Lung microvascular endothelial cell (primary cell): ENCODE results near the gene TMEM143. TPM values are rescaled to one million over a fixed set of nuclear protein-coding genes. Genes with fewer than 3 reads are reported as not detected.
"Not testable (repeated sequence)": the region's sequence is repeated elsewhere in the genome, so short reads cannot be mapped to it uniquely, and the experiment has no call there.

Experiments
- DNase-seq, 2 donors: peaks; one replicate each; pipeline versions ENCODE4 v3.0.0 to v3.0.0-alpha.2; 2010; ENCODE audit warnings: low read depth in 2 of 2
- total RNA-seq: library from RNA; depleted of rRNA; stranded (reverse); fragments of >200 nt; gene quantifications from 2 replicates; pipeline ENCODE4 v1.2.1, GENCODE V29; 2014

Gene TMEM143
- total RNA-seq, 1 donor from 2014 or later = 2.0 TPM

GRCh38 chr19:48330012-48330681, 33.6 kb downstream of the TMEM143 start:
- DNase-seq = peak; percentile 41 to 91

- peak in 1 of 2 donors; percentile 50 for DNase-seq
Observed at GRCh38 chr19:48329167-48329891, 34.4 kb downstream of the TMEM143 start.

DNA sequence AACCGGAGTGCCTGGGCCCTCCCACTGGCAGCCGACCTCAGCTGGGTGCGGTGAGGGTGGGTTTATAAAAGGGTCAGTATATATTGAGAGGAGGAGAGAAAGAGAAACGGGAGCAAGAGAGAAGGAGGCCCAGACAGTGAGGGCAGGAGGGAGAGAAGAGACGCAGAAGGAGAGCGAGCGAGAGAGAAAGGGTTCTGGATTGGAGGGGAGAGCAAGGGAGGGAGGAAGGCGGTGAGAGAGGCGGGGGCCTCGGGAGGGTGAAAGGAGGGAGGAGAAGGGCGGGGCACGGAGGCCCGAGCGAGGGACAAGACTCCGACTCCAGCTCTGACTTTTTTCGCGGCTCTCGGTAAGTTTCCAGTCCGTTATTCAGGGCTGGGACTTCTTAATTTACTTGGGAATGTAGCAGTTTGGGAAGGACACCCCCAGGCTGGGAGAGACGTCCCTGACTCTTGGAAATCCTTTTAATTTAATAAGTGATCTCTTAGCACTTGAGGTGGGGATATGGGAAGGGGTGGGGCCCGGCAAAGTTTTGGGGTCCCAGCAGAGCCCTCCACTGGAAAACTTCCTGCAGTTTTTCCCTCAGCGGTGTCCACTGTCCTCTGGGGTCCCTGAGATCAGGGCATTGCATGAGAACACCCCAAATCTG, 38.4 kb downstream of the TMEM143 start, which contains the start of gene EMP3:
EMP3 (plus strand) TSS at position 288 of the 646 bp plus-strand sequence. CDS start 1,293 bp downstream, outside the sequence.
- peak in 1 of 2 donors; percentile 84 for DNase-seq

- DNase-seq = peak; percentile 99
Observed at GRCh38 chr19:48321622-48322591, 41.8 kb downstream of the TMEM143 start.

DNA sequence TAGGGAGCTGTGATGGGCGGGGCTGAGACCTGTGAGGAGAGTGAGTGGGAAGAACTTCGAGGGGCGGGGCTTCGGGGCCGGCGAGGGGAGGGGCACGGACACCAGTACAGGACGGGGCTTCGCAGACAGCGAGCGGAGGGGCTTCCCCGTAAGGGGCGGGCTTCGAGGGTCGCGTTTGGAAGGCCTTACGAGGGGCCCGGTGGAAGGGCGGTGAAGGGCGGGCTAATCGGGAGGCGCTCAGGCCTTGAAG, 42.4 kb downstream of the TMEM143 start:
- peak; percentile 86 to 91 for DNase-seq

DNA sequence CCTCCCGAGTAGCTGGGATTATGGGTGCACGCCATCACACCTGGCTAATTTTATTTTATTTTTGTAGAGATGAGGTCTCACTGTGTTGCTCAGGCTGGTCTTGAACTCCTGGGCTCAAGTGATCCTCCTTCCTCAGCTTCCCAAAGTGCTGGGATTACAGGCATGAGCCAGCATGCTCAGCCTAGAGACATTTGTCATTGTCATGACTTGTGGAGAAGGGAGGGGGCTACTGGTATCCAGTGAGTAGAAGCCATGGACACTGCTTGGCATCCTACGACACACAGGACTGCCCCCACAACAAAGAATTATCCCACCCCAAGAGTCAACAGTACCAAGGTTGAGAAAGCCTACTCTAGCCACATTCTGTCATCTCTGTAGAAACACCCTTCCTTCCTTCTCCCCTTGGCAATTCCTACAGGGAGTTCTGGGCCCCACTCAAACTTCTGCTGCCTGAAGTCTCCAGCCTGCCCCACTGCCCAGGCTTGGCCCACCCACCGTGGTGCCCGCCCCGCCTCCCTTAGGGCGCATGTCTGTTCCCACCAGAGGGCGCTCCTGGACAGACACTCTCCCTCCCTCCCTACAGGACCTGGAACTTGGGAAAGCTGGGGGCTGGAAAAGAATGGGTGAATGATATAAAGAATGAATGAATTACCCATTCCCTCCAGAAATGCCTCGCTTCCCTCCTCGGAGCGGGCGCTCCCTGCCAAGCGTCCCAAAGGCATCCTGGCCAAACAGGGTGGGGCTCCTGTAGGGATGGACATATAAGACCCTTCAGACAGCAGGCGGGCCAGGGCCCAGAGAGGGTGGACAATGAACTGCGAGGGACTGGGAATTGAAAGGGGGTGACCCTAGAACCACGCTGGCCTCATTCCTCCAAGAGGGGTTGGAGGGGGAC, 43.8 kb downstream of the TMEM143 start:
- peak; percentile 83 to 90 for DNase-seq

- no peak for DNase-seq
Observed at GRCh38 chr19:48318286-48318987, 45.3 kb downstream of the TMEM143 start.

GRCh38 chr19:48317708-48317960, 46.1 kb downstream of the TMEM143 start:
- DNase-seq = not testable (repeated sequence)

DNA sequence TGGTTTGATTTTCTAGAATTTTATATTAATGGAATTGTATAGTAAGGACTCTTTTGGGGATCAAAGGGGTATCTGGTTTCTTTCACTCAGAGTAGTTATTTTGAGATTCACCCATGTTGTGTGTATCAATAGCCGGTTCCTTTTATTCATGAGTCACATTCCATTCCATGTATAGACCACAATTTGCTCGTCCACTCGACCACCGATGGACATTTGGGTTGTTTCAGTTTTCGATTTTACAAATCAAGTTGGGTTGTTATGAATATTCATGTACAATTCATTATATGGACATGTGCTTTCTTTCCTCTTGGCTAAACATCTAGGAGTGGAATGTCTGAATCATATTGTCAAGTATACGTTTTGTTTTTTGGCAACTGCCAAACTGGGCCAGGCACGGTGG, 48.0 kb downstream of the TMEM143 start:
- DNase-seq = no peak

DNA sequence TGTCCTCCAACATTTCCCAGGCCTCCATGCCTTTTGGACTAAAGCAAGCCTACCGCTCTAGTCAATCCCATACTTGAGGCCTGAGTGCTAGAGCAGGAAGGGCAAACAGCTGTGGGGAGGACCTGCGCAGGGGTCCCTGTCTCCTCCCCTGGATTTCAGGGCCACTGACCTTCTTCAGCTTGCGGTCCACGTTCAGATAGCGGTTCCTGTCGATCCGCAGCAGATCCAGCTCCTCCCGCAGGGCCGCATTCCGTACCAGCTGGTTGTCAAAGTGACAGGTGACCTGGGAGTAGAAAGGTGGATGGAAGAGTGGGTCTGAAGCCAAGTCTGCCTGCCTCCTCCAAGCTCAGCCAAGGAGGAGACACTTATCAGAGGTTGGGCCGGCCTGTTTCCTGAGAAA, 52.4 kb downstream of the TMEM143 start:
- DNase-seq = no peak

DNA sequence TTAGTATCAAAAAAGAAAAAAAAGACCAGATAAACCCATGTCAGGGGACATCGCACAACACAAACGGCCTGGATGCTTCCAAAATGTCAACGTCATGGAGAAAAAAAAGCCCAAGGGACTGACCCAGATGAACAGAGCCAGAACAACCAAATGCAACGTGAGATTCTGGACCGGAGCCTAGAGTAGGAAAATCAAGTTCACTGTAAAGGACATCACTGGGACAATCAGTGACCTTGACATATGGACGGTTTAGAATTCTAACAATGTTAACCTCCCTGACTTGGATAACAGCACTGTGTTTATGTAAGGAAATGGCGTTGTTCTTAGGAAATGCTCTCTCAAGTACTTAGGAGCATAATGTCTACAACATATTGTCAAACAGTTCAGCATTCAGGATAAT, 53.5 kb downstream of the TMEM143 start:
- DNase-seq = peak; percentile 68 to 98

DNA sequence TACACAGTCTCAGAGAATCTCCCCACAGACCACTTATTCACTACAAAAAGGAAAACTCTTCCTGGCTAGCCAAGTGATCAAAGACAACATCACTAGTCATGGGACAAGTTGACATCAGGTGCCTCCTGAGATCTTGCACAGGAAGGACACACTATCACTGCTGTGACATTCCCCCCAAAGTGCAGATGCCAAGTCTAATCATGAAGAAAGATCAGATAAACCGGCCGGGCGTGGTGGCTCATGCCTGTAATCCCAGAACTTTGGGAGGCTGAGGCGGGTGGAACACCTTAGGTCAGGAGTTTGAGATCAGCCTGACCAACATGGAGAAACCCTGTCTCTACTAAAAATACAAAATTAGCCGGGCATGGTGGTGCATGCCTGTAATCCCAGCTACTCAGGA, 54.0 kb downstream of the TMEM143 start:
- DNase-seq = not testable (repeated sequence)

DNA sequence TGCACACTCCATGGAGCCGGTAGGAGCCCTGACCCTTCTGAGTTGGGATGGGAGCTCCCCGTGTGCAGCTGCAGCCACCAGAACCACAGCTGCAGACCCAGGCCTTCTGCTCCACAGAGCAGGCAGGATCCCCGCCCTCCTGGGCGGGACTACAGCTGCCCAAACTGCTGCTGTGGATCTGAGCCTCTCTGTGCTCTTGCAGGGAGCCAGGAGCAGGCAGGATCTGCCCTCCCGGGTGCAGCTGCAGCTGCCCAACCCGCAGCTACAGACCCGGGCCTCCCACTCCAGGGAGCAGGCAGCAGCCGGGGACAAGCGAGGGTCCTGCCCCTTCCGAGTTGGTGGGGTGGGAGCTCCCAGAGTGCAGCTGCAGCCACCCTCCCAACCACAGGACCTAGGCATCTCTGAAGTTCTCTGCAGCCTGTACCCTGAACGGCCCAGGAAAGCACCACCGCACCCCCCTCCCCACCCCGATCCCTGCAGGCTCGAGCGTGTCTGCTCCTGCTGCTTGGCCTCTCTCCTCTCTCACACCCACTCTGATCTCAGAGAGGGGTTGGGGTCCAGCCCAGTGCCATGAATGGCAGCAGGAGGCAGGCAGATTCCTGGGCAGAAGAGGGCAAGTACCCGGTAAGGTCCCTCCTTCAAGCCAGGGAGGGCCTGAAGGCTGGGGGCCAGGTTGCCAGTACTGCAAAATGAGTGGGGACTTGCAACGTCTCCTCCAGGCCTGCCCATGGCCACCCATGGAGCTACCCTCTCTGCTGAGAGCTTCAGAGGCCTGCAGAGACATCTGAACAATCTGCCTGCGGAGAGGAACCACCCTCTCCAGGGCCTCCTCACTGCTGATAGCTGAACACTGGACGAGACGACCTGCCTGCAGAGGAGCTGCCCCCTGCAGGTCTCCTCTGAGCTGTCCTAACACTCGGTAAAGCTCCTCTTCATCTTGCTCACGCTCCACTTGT, 54.8 kb downstream of the TMEM143 start:
- DNase-seq = peak; percentile 31 to 42

DNA sequence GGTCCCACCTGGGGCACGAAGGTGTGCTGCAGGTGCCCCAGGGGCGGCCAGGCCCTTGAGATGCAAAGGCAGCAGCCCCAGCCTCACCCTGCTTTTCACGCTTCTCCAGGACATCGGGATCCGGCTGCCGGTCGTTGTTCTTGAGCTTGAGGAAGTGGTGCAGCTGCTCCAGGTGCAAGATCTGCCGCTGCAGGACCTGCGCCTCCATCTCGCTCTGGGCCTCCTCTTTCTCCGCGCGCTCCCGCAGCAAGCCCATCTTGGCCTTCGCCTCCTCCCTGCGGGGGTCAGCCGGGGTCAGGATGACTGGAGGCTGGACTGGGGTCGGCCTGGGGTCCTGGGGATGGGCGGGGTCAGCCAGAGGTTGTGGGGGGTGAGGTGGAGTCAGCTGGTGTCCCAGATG, 59.9 kb downstream of the TMEM143 start:
- DNase-seq = no peak

- DNase-seq = no peak
Observed at GRCh38 chr19:48303367-48303766, 60.4 kb downstream of the TMEM143 start.

DNA sequence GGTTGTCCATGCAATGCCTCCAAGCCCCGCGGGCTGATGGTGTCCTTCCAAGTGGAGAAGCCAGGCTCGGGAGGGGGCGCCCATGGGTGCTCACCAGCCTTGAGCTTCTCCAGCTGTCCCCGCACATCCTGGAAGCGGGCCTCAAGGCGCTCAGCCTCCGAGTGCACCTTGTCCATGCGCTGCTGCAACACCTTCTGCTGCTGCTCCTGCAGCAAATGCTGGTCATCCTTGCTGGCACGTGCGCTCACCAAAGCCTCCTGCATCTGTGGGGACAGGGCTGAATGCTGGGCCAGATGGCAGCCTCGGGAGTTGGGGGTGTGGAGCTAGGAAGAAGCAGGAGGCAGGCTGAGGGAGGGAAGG, 61.2 kb downstream of the TMEM143 start:
- no peak for DNase-seq

DNA sequence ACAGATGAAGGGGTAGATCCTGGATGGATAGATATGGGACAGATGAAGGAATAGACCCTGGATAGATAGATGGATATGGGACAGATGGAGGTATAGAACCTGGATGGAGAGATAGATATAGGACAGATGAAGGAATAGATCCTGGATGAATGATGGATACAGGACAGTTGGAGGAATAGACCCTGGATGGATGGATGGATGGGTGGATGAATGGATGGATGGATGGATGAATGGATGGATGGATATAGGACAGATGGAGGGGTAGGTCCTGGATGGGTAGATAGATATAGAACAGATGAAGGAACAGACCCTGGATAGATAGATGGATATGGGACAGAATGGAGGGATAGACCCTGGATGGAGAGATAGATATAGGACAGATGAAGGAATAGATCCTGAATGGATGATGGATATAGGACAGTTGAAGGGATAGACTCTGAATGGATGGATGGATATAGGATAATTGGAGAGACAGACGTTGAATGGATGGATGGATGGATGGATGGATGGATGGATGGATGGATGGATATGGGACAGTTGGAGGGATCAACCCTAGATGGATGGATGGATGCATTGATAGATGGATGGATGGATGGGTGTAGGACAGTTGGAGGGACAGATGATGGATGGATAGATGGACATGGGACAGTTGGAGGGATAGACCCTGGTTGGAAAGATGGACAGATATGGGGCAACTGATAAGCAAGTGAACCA, 61.7 kb downstream of the TMEM143 start:
- DNase-seq = no peak

GRCh38 chr19:48297975-48298374, 65.8 kb downstream of the TMEM143 start:
- no peak for DNase-seq
